Ovary (tissue), 9 donors: Measurements from ENCODE around the gene LRRTM4. TPM values are rescaled to one million over a fixed set of nuclear protein-coding genes. Genes with fewer than 3 reads are reported as not detected.

Experiments
- DNase-seq, 5 donors: peaks; one replicate each; pipeline ENCODE4 v3.0.0-alpha.2; 2019 to 2020
- H3K27ac ChIP-seq, 2 donors: fragments of 200-600 bp; one replicate each; pipeline versions ENCODE4 v1.5.1 to v1.8.0; 2019 to 2022
- H3K27me3 ChIP-seq: fragments of 200-600 bp; one replicate; pipeline ENCODE4 v1.8.0; 2022
- H3K36me3 ChIP-seq: fragments of 200-600 bp; sonication (generic); one replicate; pipeline ENCODE4 v1.5.1; 2019
- H3K4me1 ChIP-seq: one replicate; pipeline ENCODE4 v1.8.1; 2013; ENCODE audit warnings: mild to moderate bottlenecking, moderate library complexity; ENCODE audit not compliant: insufficient read depth
- H3K4me3 ChIP-seq: fragments of 200-600 bp; sonication (generic); one replicate; pipeline ENCODE4 v1.5.1; 2017
- H3K9me3 ChIP-seq, 2 donors: fragments of 200-600 bp in 1 of 2; sonication (generic) in 1 of 2; one replicate each; pipeline versions ENCODE4 v1.5.1 to v1.8.1; 2013 to 2019; ENCODE audit warnings: mild to moderate bottlenecking in 1 of 2, moderate library complexity in 1 of 2
- EP300 ChIP-seq: sonication (generic); formaldehyde crosslinking; IDR thresholded peaks from one replicate; pipeline ENCODE4 v1.6.1; 2017; ENCODE audit warnings: antibody characterized with exemption
- POLR2A ChIP-seq: fragments of 450-650 bp; IDR thresholded peaks from one replicate; pipeline ENCODE4 v1.6.1; 2017; ENCODE audit warnings: antibody characterized with exemption, mild to moderate bottlenecking, moderate library complexity
- WGBS, 3 donors: extraction: QIAGEN DNeasy Blood & Tissue Kit in 1 of 3; methylation state at CpG; one replicate each; pipeline versions ENCODE4 v1.1.5 to v1.1.7; 2013 to 2017; 5-methylcytosine and 5-hydroxymethylcytosine counted together
- intact Hi-C, 4 donors: fragments of 100-400 bp; cut with DNase I; formaldehyde crosslinking; loops; one replicate each; pipeline versions ENCODE4 v1.11.0 to v1.15.1; 2022 to 2023
- polyA plus RNA-seq, 2 donors: library from polyadenylated mRNA; stranded (reverse); fragments of 200-250 nt in 1 of 2; fragments of 350-450 nt in 1 of 2; fragmentation: Illumina TruSeq in 1 of 2; extraction: RNeasy Lipid Tissue Mini Kit (QIAGEN cat#74804) in 1 of 2; gene quantifications; one replicate each; pipeline ENCODE4 v1.2.3, GENCODE V29; 2013 to 2014
- total RNA-seq, 7 donors: library from RNA; depleted of rRNA in 2 of 7; stranded (reverse); fragments of >200 nt in 2 of 7; fragmentation: NEBNext Ultra II Directional in 3 of 7; extraction: Animal tissue kit (Norgen Biotek cat#: 25700) in 3 of 7; gene quantifications; one replicate each; pipeline versions ENCODE4 v1.1.0 to v1.2.4, GENCODE V29; 2016 to 2023
- TF ChIP-seq, protein P1 (sequence below), 3 donors: fragments of 450-650 bp in 2 of 3; fragments of 200-600 bp in 1 of 3; IDR thresholded peaks; one replicate each; pipeline versions ENCODE4 v1.5.1 to v1.8.0; 2016 to 2022; ENCODE audit warnings: antibody characterized with exemption in 3 of 3, mild to moderate bottlenecking in 1 of 3
- donor health status: DM: no; HTN: no; CAD: no; lungs with moderate emphysema.
- donor health status: DM: no; HTN: no; CAD: no.
- donor health status: Bipolar disorder and iron deficiency.
- donor health status: DM: yes; HTN: yes; CAD: no.
- donor health status: DM: no; HTN: no; CAD: no.
- donor health status: DM: yes; HTN: yes; CAD: no.

Gene LRRTM4
- total and polyA plus RNA-seq, 9 donors = 0.01 to 2.2 (median 0.71) TPM; not detected in 2

- H3K27ac ChIP-seq = no peak overlapping the region
- no peak overlapping the region for H3K4me3 ChIP-seq
- WGBS, 3 donors = 90 to 97% (median 95%) methylated on average over 1 of the region's 1 CpG
- intact Hi-C loops = no loop called here
- TF ChIP-seq, protein P1, sequence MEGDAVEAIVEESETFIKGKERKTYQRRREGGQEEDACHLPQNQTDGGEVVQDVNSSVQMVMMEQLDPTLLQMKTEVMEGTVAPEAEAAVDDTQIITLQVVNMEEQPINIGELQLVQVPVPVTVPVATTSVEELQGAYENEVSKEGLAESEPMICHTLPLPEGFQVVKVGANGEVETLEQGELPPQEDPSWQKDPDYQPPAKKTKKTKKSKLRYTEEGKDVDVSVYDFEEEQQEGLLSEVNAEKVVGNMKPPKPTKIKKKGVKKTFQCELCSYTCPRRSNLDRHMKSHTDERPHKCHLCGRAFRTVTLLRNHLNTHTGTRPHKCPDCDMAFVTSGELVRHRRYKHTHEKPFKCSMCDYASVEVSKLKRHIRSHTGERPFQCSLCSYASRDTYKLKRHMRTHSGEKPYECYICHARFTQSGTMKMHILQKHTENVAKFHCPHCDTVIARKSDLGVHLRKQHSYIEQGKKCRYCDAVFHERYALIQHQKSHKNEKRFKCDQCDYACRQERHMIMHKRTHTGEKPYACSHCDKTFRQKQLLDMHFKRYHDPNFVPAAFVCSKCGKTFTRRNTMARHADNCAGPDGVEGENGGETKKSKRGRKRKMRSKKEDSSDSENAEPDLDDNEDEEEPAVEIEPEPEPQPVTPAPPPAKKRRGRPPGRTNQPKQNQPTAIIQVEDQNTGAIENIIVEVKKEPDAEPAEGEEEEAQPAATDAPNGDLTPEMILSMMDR (IDR thresholded peaks at IDR 0.05) = no peak
- TF ChIP-seq POLR2A (no peak), EP300 (no peak)
- no peaks in the 10 kb centered on the region for H3K27me3 ChIP-seq
- H3K9me3 ChIP-seq = no peaks in the 10 kb centered on the region
- no peaks in the 10 kb centered on the region for H3K4me1 ChIP-seq
- no peak for DNase-seq
- no peaks in the 10 kb centered on the region for H3K36me3 ChIP-seq
Observed at GRCh38 chr2:77207331-77207730, 314.8 kb downstream of the LRRTM4 start.

DNA sequence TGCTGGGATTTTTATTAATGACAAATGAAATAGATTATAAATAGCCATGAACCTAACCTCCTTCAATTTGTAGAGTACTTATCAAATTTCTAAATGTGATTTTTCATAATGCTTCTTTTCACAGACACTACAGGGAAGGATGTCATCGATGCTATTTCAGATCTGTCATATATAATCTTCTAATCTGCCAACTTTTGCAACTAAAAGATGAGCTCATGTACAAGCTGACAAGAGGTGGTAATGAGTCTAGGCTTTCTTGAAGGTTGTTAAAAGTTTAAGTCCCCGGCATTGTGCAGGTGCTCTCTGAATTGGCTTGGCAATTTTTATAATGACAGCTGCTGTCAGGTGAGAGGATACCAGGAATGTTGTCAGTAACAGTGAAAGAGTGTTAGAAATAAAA lies 320.4 kb downstream of the LRRTM4 start:
- TF ChIP-seq EP300 = no peak
- TF ChIP-seq, protein P1 (IDR thresholded peaks at IDR 0.05) = no peak
- TF ChIP-seq POLR2A = no peak
- Histone ChIP-seq H3K9me3 (no peaks in the 10 kb centered on the region), H3K4me3 (no peak overlapping the region), H3K27me3 (no peaks in the 10 kb centered on the region), H3K36me3 (no peaks in the 10 kb centered on the region), H3K27ac (no peak overlapping the region), H3K4me1 (no peaks in the 10 kb centered on the region)
- intact Hi-C loops = no loop called here
- no peak for DNase-seq
- WGBS, 3 donors = 87 to 90% (median 90%) methylated on average over 2 of the region's 2 CpGs

DNA sequence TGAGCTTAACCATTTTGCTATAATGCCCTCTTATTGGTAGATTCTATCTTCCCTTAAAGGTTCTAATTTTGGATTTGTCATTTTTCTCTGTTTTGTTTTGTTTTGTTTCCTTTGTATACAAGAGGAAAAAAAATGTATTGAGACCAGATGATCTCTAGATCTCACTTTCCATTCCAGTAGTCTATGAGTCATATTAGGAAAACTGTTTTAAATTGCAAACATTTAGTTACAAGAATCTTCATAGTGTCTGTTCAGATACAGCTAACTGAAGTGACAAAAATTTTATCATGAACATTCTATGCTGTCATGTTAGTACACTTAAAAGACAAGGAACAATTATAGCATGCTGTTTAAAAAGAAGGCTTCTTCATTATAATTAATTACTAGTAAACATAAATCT lies 322.8 kb downstream of the LRRTM4 start:
- intact Hi-C loops = no loop called here
- no peak for DNase-seq
- Histone ChIP-seq H3K36me3 (no peaks in the 10 kb centered on the region), H3K9me3 (no peaks in the 10 kb centered on the region), H3K4me3 (no peak overlapping the region), H3K27ac (no peak overlapping the region), H3K27me3 (no peaks in the 10 kb centered on the region), H3K4me1 (no peaks in the 10 kb centered on the region)
- TF ChIP-seq, protein P1 (IDR thresholded peaks at IDR 0.05) = no peak
- TF ChIP-seq POLR2A (no peak), EP300 (no peak)

- DNase-seq = no peak
- intact Hi-C loops = no loop called here
- Histone ChIP-seq H3K4me1 (no peaks in the 10 kb centered on the region), H3K36me3 (no peaks in the 10 kb centered on the region), H3K9me3 (no peaks in the 10 kb centered on the region), H3K27ac (no peak overlapping the region), H3K27me3 (no peaks in the 10 kb centered on the region), H3K4me3 (no peak overlapping the region)
- 88 to 90% (median 89%) methylated on average over 4 of the region's 4 CpGs for WGBS, 3 donors
- TF ChIP-seq POLR2A = no peak
- TF ChIP-seq, protein P1 (IDR thresholded peaks at IDR 0.05) = no peak
- TF ChIP-seq EP300 = no peak
Observed at GRCh38 chr2:77193858-77194448, 328.2 kb downstream of the LRRTM4 start.
